ENCODE measurements around the gene BCL2. TPM values are rescaled to one million over a fixed set of nuclear protein-coding genes. Genes with fewer than 3 reads are reported as not detected.

The BCL2 gene
- total and polyA plus RNA-seq, 2 donors from 2014 or later = 6.0 to 39.2 TPM

DNA sequence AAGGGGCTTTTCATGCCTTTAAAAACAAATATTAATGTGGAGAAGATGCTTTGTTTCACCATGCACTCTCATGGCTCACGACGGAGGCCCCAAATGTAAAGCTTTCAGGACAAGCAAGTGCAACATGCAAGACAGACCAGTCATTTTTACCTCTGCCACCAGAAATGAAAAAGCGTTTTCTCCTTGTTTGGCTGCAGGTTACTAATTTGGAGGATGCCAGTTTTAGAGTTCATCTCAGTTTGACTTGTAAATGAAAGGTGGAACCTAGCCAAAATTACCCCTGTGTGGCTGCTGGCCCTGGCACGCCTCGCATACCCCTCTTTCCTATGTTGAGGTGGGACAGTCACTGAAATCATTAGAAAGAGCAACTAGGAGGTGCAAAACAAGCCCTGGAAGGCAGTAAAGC is 138.6 kb downstream of the BCL2 start:
- no peak for TF ChIP-seq CTCF (IDR thresholded peaks at IDR 0.05; ENCODE audit: borderline replicate concordance, extremely low read depth, insufficient read depth)
- intact Hi-C loops (cut with DNase I) = no loop called here
- Histone ChIP-seq H3K36me3 (ENCODE audit: control insufficient read depth in 2 of 3, insufficient read depth in 3 of 3, low read length in 3 of 3) (no peaks in the 10 kb centered on the region), H3K4me3 (ENCODE audit: low read length in 3 of 3) (no peak overlapping the region), H3K9ac (ENCODE audit: low read length in 3 of 3) (no peak overlapping the region), H3K4me1 (ENCODE audit: control insufficient read depth in 2 of 3, insufficient read depth in 2 of 3, low read depth in 1 of 3, low read length in 3 of 3) (peaks cover 2 to 12% (median 9%) of the 10 kb centered on the region in 3 donors), H3K9me3 (ENCODE audit: control insufficient read depth in 2 of 3, insufficient read depth in 1 of 3, low read length in 3 of 3) (no peaks in the 10 kb centered on the region), H3K27me3 (ENCODE audit: control insufficient read depth, insufficient read depth, low read length) (no peaks in the 10 kb centered on the region), H3K27ac (ENCODE audit: low read depth in 2 of 2, low read length in 2 of 2) (no peak overlapping the region)
- DNase-seq (no peak), FAIRE-seq (no peak)

GRCh38 chr18:63180321-63180720 is 139.2 kb downstream of the BCL2 start:
- H3K36me3 ChIP-seq (ENCODE audit: control insufficient read depth in 2 of 3, insufficient read depth in 3 of 3, low read length in 3 of 3) = no peaks in the 10 kb centered on the region
- no peak for TF ChIP-seq CTCF (IDR thresholded peaks at IDR 0.05; ENCODE audit: borderline replicate concordance, extremely low read depth, insufficient read depth)
- H3K9me3 ChIP-seq (ENCODE audit: control insufficient read depth in 2 of 3, insufficient read depth in 1 of 3, low read length in 3 of 3) = no peaks in the 10 kb centered on the region
- DNase-seq = no peak
- intact Hi-C loops (cut with DNase I) = no loop called here
- no peaks in the 10 kb centered on the region for H3K27me3 ChIP-seq (ENCODE audit: control insufficient read depth, insufficient read depth, low read length)
- no peak overlapping the region for H3K27ac ChIP-seq (ENCODE audit: low read depth in 2 of 2, low read length in 2 of 2)
- H3K9ac ChIP-seq (ENCODE audit: low read length in 3 of 3) = no peak overlapping the region
- peaks cover 2 to 12% (median 9%) of the 10 kb centered on the region in 3 donors for H3K4me1 ChIP-seq (ENCODE audit: control insufficient read depth in 2 of 3, insufficient read depth in 2 of 3, low read depth in 1 of 3, low read length in 3 of 3)
- no peak overlapping the region for H3K4me3 ChIP-seq (ENCODE audit: low read length in 3 of 3)
- no peak for FAIRE-seq

DNA sequence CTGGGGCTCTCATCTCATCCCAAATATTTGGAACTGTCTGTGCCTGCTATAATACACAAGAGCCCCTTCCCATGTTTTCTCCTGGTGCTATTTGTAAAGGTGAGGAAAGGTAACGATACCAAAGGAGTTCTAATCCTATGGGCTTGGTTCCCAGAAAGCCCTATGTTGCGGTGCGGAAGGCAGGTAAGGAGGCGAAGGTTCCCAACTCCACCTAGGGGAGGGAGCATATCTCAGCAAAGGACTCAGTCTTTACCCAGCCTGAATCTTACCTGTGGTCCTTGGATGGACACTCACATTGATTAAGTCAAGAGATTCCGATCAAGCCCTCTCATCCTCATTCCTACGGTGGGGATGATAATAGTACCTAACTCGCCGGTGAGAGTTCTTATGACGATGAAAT is 140.1 kb downstream of the BCL2 start:
- Histone ChIP-seq H3K27ac (ENCODE audit: low read depth in 2 of 2, low read length in 2 of 2) (no peak overlapping the region), H3K4me1 (ENCODE audit: control insufficient read depth in 2 of 3, insufficient read depth in 2 of 3, low read depth in 1 of 3, low read length in 3 of 3) (peaks cover 2 to 12% (median 9%) of the 10 kb centered on the region in 3 donors)
- intact Hi-C loops (cut with DNase I) = no loop called here

More for the DNA sequence above, 140.1 kb downstream of the BCL2 start:
- no peak overlapping the region for H3K9ac ChIP-seq (ENCODE audit: low read length in 3 of 3)
- DNase-seq (no peak), FAIRE-seq (no peak)
- H3K9me3 ChIP-seq (ENCODE audit: control insufficient read depth in 2 of 3, insufficient read depth in 1 of 3, low read length in 3 of 3) = no peaks in the 10 kb centered on the region
- TF ChIP-seq CTCF (IDR thresholded peaks at IDR 0.05; ENCODE audit: borderline replicate concordance, extremely low read depth, insufficient read depth) = no peak
- H3K36me3 ChIP-seq (ENCODE audit: control insufficient read depth in 2 of 3, insufficient read depth in 3 of 3, low read length in 3 of 3) = no peaks in the 10 kb centered on the region
- H3K27me3 ChIP-seq (ENCODE audit: control insufficient read depth, insufficient read depth, low read length) = no peaks in the 10 kb centered on the region
- no peak overlapping the region for H3K4me3 ChIP-seq (ENCODE audit: low read length in 3 of 3)
